BE2C (cell line): Measurements from ENCODE around the gene NEK11.

Experiments
- DNase-seq: peaks from one replicate; pipeline ENCODE4 v3.0.0-alpha.2; 2020
- H3K27me3 ChIP-seq: fragments of 250-450 bp; sonication (Bioruptor Pico); 2 replicates; pipeline ENCODE4 v1.5.1; 2020; ENCODE audit warnings: mild to moderate bottlenecking
- H3K36me3 ChIP-seq: fragments of 250-450 bp; sonication (Bioruptor Pico); 2 replicates; pipeline ENCODE4 v1.5.1; 2020; ENCODE audit warnings: mild to moderate bottlenecking
- H3K4me1 ChIP-seq: fragments of 250-450 bp; sonication (Bioruptor Pico); 2 replicates; pipeline ENCODE4 v1.5.1; 2020
- H3K4me3 ChIP-seq: 2 replicates; pipeline ENCODE4 v1.5.1; 2011; ENCODE audit warnings: low read depth, low read length
- H3K9me3 ChIP-seq: fragments of 250-450 bp; sonication (Bioruptor Pico); 2 replicates; pipeline ENCODE4 v1.5.1; 2020
- TF ChIP-seq, protein P1 (sequence below): IDR thresholded peaks from 2 replicates; pipeline ENCODE4 v1.5.1; 2012; ENCODE audit warnings: mild to moderate bottlenecking, low read depth, low read length

The NEK11 gene

DNA sequence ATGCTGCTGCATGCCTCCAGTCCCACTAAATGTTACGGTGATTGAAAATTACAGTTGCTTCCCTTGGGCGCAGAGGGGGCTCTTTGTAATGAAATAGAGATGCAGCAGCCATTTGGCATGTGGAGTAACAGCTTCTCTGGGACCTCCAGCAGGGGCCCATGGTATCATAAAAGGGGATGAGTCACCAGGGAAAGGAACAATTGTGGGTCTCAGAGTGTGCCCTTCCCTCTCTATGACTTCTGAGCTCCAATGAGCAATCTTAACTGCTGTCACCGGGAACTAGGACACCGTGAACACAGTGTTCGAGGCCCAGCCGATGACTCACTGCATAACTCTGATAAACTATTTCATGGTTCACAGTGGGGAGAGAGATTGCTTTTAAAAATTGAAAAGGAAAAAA lies 190.1 kb downstream of the NEK11 start:
- DNase-seq, result peak; percentile 19
- no peak overlapping the region for H3K4me3 ChIP-seq
- H3K4me1 ChIP-seq, result 0 out of 2 replicates have a peak, but pooled peaks cover 4% of the 10 kb centered on the region
- no peaks in the 10 kb centered on the region for H3K9me3 ChIP-seq
- H3K27me3 ChIP-seq, result peaks cover 2% of the 10 kb centered on the region; the same call in 1 of the 2 replicates
- H3K36me3 ChIP-seq, result no peaks in the 10 kb centered on the region
- TF ChIP-seq, protein P1, sequence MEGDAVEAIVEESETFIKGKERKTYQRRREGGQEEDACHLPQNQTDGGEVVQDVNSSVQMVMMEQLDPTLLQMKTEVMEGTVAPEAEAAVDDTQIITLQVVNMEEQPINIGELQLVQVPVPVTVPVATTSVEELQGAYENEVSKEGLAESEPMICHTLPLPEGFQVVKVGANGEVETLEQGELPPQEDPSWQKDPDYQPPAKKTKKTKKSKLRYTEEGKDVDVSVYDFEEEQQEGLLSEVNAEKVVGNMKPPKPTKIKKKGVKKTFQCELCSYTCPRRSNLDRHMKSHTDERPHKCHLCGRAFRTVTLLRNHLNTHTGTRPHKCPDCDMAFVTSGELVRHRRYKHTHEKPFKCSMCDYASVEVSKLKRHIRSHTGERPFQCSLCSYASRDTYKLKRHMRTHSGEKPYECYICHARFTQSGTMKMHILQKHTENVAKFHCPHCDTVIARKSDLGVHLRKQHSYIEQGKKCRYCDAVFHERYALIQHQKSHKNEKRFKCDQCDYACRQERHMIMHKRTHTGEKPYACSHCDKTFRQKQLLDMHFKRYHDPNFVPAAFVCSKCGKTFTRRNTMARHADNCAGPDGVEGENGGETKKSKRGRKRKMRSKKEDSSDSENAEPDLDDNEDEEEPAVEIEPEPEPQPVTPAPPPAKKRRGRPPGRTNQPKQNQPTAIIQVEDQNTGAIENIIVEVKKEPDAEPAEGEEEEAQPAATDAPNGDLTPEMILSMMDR, result no peak

GRCh38 chr3:131217296-131217741 lies 190.6 kb downstream of the NEK11 start:
- no peak overlapping the region for H3K4me3 ChIP-seq
- TF ChIP-seq, protein P1, result no peak
- 0 out of 2 replicates have a peak, but pooled peaks cover 4% of the 10 kb centered on the region for H3K4me1 ChIP-seq
- peak; percentile 21 for DNase-seq
- H3K9me3 ChIP-seq, result no peaks in the 10 kb centered on the region
- no peaks in the 10 kb centered on the region for H3K36me3 ChIP-seq
- H3K27me3 ChIP-seq, result peaks cover 2% of the 10 kb centered on the region; the same call in 1 of the 2 replicates

DNA sequence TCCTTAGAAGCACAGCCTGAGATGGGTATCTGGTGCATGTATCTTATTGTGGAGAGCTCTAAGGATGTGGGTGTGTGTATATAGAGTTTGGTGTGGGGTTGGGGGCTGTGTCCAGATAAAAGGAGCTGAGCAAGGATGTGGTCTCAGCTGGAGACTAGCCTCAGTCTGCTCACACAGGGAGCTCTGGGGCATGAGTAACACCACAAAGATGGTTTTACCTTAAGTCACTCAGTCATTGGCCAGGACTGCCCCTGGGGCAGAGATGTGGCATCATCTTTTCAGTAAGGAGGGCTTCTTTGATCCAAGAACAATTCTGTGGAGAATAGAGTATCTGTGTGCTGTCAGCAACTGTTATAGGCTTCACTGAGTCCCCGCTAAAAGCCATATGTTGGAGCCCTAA lies 191.5 kb downstream of the NEK11 start:
- H3K27me3 ChIP-seq, result peaks cover 2% of the 10 kb centered on the region; the same call in 1 of the 2 replicates
- H3K4me3 ChIP-seq, result no peak overlapping the region
- no peak for DNase-seq
- TF ChIP-seq, protein P1, result no peak
- 0 out of 2 replicates have a peak, but pooled peaks cover 4% of the 10 kb centered on the region for H3K4me1 ChIP-seq
- H3K9me3 ChIP-seq, result no peaks in the 10 kb centered on the region
- no peaks in the 10 kb centered on the region for H3K36me3 ChIP-seq

DNA sequence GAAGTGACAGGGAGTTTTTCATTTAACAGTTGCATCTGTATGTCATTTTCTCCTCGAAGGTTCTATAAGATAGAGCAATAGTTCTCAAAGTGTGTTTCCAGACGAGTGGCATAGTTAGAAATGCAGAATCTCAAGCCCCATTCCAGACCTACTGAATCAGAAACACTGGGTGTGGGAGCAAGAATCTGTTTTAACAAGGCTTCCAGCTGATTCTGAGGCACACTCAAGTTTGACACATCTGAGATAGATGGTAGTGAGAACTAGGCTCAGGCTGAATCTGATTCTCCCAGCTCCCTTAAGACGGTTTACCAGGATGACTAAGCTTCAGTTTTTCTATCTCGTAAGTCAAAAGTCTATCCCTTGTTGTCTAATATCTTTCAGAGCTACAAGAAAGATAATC lies 195.1 kb downstream of the NEK11 start:
- H3K4me1 ChIP-seq, result 0 out of 2 replicates have a peak, but pooled peaks cover 4% of the 10 kb centered on the region
- no peaks in the 10 kb centered on the region for H3K36me3 ChIP-seq
- TF ChIP-seq, protein P1, result no peak
- H3K27me3 ChIP-seq, result no peaks in the 10 kb centered on the region
- no peaks in the 10 kb centered on the region for H3K9me3 ChIP-seq
- DNase-seq, result no peak
- H3K4me3 ChIP-seq, result no peak overlapping the region

DNA sequence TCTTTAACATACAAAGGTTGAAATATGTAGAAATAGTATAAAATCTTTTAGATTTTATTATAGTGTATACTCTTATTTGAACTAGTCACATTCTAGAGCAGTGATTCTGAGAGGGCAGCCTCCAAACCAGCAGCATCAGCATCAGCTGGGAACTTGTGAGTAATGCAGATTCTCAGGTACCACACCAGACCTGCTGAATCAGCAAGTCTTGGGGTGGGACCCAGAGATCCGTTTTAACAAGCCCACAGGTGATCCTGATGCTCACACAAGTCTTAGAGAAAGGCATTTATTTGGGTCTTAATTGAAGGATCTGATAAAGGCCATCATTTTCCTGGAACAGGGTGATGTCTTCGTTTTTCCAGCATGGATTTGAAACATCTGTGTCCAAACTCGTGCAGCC lies 195.9 kb downstream of the NEK11 start:
- DNase-seq, result no peak
- Histone ChIP-seq H3K4me1 (no peaks in the 10 kb centered on the region), H3K36me3 (no peaks in the 10 kb centered on the region), H3K27me3 (no peaks in the 10 kb centered on the region), H3K9me3 (no peaks in the 10 kb centered on the region), H3K4me3 (no peak overlapping the region)
- TF ChIP-seq, protein P1, result no peak

DNA sequence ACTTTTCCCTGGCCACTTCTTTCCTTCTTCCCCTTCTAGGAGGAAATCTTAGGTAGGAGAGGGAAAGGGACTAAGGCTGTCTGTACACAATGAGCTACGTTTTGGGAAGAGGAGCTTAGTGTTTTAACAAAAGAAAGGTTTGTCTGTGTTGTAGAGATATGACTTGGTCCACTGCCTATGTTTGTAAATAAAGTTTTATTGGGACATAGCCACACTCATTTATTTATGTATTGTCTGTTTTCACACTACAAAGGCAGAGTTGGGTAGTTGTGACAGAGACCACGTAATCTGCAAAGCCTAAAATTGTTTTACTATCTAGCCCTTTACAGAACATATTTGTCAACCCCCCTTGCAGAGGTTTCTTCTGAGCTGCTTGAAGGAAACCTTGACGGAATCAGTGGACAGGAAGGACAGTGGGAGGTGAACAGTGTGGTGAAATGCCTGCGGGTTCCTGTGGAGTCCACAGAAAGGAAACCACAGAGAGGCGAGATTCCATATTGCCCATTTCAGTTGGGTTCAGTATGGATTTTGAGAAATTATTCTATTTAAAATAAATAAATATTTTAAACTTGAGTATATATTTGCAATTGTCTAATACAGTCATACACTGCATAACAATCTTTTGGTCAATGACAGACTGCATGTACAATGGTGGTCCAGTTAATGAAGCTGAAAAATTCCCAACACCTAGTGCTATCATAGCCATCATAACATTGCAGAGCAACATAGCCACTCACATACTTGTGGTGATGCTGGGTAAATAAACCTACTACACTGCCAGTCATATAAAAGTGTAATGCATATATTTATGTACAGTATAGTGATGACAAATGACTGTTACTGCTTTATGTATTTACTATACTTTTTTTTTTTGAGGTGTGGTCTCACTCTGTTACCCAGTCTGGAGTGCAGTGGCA lies 197.0 kb downstream of the NEK11 start:
- no peak for DNase-seq
- TF ChIP-seq, protein P1, result no peak
- Histone ChIP-seq H3K4me3 (no peak overlapping the region), H3K27me3 (no peaks in the 10 kb centered on the region), H3K9me3 (no peaks in the 10 kb centered on the region), H3K4me1 (no peaks in the 10 kb centered on the region), H3K36me3 (no peaks in the 10 kb centered on the region)
